SU-DHL-6 (cell line): ENCODE measurements around the gene PPFIBP2.

Experiments used
- EZH2phosphoT487 ChIP-seq: fragments of 200-600 bp; sonication (generic), shearing (Covaris generic); conservative IDR thresholded peaks from 2 replicates; pipeline ENCODE4 v1.6.1; 2018; ENCODE audit warnings: mild to moderate bottlenecking, antibody characterized with exemption, low read length, moderate library complexity, mixed read lengths
- TF ChIP-seq, protein P1 (sequence below): fragments of 200-600 bp; sonication (generic); IDR thresholded peaks from one replicate; pipeline ENCODE4 v1.5.1; 2017; ENCODE audit warnings: antibody characterized with exemption, mild to moderate bottlenecking, low read length, moderate library complexity; ENCODE audit not compliant: insufficient read depth, poor library complexity, severe bottlenecking

DNA sequence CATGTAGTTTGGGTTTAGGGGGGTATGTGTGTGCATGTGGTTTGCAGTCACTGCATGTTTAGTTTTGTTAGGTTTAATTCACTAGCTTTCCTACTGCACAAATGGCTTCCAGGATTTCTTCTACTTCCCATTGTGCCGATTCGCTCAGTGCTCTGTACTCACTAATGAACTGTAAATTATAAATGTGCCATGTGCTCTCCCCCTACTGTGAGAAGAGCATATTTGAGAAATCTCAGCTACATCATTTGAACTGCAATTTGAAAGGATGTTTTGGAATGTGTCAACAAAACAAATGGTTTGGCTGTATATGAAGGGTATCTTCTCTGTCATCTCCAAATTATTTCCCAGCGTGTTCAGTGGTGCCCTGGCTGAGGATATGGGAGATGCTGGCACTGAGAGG, 131.4 kb downstream of the PPFIBP2 start:
- no peak for TF ChIP-seq EZH2phosphoT487
- TF ChIP-seq, protein P1, sequence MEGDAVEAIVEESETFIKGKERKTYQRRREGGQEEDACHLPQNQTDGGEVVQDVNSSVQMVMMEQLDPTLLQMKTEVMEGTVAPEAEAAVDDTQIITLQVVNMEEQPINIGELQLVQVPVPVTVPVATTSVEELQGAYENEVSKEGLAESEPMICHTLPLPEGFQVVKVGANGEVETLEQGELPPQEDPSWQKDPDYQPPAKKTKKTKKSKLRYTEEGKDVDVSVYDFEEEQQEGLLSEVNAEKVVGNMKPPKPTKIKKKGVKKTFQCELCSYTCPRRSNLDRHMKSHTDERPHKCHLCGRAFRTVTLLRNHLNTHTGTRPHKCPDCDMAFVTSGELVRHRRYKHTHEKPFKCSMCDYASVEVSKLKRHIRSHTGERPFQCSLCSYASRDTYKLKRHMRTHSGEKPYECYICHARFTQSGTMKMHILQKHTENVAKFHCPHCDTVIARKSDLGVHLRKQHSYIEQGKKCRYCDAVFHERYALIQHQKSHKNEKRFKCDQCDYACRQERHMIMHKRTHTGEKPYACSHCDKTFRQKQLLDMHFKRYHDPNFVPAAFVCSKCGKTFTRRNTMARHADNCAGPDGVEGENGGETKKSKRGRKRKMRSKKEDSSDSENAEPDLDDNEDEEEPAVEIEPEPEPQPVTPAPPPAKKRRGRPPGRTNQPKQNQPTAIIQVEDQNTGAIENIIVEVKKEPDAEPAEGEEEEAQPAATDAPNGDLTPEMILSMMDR = no peak
